Activated T-helper 1 cell treated with anti-CD3 and anti-CD28 coated beads, Interleukin-12 subunit alpha, Interleukin-12 subunit beta, Interleukin-2, Interleukin-4 antibody, amounts not matched to agents 30 ng/mL and 10 ng/mL and 1 ng/mL, durations not matched to agents 14 hours and 24 hours and 36 hours (primary cell): ENCODE results near the gene PHC2. TPM values are rescaled to one million over a fixed set of nuclear protein-coding genes. Genes with fewer than 3 reads are reported as not detected.

Experiments used
- DNase-seq: peaks from one replicate; pipeline ENCODE4 v3.0.0; 2021; ENCODE audit warnings: low spot score
- H3K27ac Mint-ChIP-seq: one replicate; pipeline ENCODE4 v1.8.0; 2021; ENCODE audit warnings: mild to moderate bottlenecking, mixed read lengths
- H3K27me3 Mint-ChIP-seq: one replicate; pipeline ENCODE4 v1.8.0; 2022; ENCODE audit warnings: mild to moderate bottlenecking, moderate library complexity, mixed read lengths; ENCODE audit not compliant: insufficient read depth
- H3K36me3 Mint-ChIP-seq: one replicate; pipeline ENCODE4 v1.8.0; 2021; ENCODE audit warnings: low read depth, mixed read lengths
- H3K4me1 Mint-ChIP-seq: one replicate; pipeline ENCODE4 v1.8.0; 2021; ENCODE audit warnings: low read depth, mixed read lengths
- H3K4me3 Mint-ChIP-seq: one replicate; pipeline ENCODE4 v1.8.0; 2021; ENCODE audit warnings: mild to moderate bottlenecking, moderate library complexity, mixed read lengths
- H3K9me3 Mint-ChIP-seq: one replicate; pipeline ENCODE4 v1.8.0; 2021; ENCODE audit warnings: mixed read lengths
- intact Hi-C: fragments of 100-400 bp; cut with micrococcal nuclease; formaldehyde crosslinking; loops from one replicate; pipeline ENCODE4 v1.15.1; 2024
- total RNA-seq: library from RNA; stranded (reverse); gene quantifications from 2 replicates; pipeline ENCODE4 v1.2.3, GENCODE V29; 2022

The PHC2 gene
- total RNA-seq, 1 donor from 2014 or later = 36.7 TPM

DNA sequence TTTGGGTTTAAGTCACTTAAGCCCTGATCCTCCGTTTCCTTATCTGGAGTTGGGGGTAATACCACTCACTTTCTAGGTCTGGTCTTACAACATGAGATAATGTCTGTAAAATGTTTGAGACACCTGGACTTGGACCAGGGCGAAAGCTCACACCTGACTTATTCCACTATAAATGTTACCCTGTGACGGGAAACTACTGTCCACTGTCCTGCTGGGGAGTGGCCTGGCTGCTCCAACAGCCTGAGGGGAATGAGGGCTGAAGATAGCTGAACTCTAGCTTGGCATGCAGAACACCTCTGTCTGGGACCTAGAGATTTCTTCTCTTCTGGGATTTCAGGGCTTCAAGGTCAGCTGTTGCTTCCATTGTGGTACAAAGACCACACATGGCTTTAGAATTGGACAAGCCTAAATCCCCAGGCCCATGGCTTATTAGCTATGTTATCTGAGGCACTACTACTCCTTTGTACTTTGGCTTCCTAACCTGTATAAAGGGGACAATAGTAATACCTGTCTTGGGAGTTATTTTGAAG, 100.5 kb downstream of the PHC2 start:
- Mint-ChIP-seq H3K4me3 (no peak overlapping the region), H3K27me3 (no peaks in the 10 kb centered on the region), H3K27ac (no peak overlapping the region), H3K9me3 (no peaks in the 10 kb centered on the region), H3K4me1 (peaks cover 7% of the 10 kb centered on the region), H3K36me3 (peaks cover 50% of the 10 kb centered on the region)
- no peak for DNase-seq
- intact Hi-C loops = no loop called here

DNA sequence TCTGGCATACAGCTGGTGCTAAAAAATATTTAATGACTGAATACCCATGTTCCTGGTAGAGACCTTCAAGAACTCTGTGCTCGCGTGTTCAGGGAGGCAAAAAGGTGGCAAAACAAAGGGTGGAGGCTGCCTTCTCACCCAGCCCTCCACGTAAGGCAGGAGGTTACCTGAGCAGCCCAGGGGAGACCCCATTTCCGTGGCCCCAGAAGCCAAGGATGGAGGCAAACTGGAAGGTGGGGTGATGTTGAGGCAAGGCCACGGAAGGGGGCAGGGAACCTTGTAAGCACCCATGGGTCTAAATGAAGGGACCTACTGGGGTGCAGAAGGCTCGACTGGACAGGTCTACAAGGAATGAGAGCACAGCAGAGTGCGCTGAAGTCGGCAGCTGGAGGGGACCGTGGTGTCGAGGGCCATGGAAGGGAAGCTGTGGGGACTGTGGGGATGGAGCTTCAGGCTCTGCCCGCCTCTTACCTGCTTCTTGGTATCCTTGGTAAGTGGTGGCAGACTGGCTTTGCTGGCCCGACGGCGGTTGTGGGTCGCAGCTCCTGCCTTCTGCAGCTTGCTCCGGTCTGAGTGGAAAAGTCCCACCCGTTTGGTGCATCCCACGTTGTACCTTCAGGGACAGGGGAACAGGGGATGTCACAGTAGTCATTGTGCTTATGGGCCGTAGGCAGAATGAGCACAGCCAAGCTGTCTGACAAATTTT, 101.1 kb downstream of the PHC2 start:
- intact Hi-C loops = no loop called here
- H3K27ac Mint-ChIP-seq = no peak overlapping the region
- H3K9me3 Mint-ChIP-seq = no peaks in the 10 kb centered on the region
- no peaks in the 10 kb centered on the region for H3K27me3 Mint-ChIP-seq
- H3K4me3 Mint-ChIP-seq = no peak overlapping the region
- DNase-seq = no peak
- H3K4me1 Mint-ChIP-seq = peaks cover under 1% of the 10 kb centered on the region
- H3K36me3 Mint-ChIP-seq = peaks cover 54% of the 10 kb centered on the region

DNA sequence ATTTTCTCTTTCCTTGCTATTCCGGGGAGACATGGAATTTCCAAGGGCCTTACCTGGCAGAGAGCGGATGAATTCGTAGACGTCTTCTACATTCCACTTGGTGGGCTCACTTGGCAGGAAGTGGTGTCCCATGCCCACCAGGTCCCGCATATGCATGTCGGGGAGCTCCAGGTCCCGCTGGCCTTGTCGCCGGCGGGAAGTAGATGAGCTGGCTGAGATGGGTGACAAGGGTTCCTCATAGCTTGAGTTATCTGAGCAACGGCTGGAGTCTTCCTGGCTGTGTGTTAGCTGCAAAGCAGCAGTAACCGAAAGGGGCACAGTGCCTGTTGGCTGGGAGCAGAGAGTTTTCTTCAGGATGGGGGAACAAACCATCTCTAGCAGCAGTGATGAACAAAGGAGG, 102.1 kb downstream of the PHC2 start:
- Mint-ChIP-seq H3K4me1 (no peaks in the 10 kb centered on the region), H3K36me3 (peaks cover 53% of the 10 kb centered on the region), H3K9me3 (no peaks in the 10 kb centered on the region), H3K27ac (no peak overlapping the region), H3K27me3 (no peaks in the 10 kb centered on the region), H3K4me3 (no peak overlapping the region)
- intact Hi-C loops = no loop called here
- DNase-seq = no peak

DNA sequence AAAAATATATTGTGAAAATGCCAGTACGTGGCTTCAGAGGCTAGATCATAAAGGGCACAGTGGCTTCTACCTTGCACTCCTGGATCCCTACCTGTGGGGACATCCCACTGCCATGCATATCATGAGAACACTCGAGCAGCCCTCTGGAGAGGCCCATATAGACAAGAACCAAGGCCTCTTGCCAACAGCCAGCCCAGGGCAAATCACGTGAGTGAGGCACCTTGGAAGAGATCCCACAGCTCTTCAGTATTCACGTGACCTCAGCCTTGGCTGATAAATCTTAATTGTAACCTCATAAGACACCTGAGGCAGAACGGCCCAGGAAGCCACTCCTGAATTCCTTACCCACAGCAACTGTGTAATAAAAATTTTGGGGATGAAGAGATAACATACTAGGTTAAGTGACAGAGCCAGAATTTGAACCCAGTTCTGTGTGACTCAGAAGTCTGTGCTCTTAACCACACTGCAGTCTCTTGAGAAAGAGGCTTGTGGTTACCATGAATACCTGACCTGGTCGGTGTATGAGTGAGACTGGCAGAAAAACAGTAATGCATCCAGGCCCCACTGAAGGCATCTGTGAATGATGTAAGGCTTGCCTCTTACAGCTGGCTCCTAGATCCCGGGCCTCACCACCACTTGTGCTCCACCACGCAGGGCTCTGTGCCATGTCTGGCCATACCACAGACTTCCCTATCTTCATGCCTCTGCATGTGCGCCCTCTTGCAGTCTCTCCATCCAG, 103.1 kb downstream of the PHC2 start:
- no peak overlapping the region for H3K27ac Mint-ChIP-seq
- H3K27me3 Mint-ChIP-seq = no peaks in the 10 kb centered on the region
- H3K4me3 Mint-ChIP-seq = no peak overlapping the region
- no peak for DNase-seq
- no peaks in the 10 kb centered on the region for H3K4me1 Mint-ChIP-seq
- intact Hi-C loops = no loop called here
- H3K9me3 Mint-ChIP-seq = no peaks in the 10 kb centered on the region
- peaks cover 49% of the 10 kb centered on the region for H3K36me3 Mint-ChIP-seq

DNA sequence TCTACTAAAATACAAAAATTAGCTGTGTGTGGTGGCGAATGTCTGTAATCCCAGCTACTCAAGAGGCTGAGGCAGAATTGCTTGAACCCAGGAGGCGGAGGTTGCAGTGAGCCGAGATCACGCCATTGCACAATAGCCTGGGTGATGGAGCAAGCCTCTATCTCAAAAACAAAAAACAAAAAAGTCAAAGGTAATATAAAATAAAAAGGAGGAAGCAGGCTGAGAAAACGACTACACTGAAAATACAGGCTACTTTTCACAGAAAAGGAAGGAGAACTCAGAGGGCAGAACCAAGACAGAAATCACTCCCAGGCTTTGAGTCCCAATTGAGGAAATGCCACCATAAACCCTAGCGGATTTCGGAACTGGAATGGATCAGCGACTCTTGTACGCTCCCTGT, 104.1 kb downstream of the PHC2 start:
- Mint-ChIP-seq H3K27me3 (no peaks in the 10 kb centered on the region), H3K9me3 (no peaks in the 10 kb centered on the region), H3K27ac (no peak overlapping the region), H3K36me3 (peaks cover 45% of the 10 kb centered on the region), H3K4me3 (no peak overlapping the region), H3K4me1 (no peaks in the 10 kb centered on the region)
- DNase-seq = no peak
- intact Hi-C loops = no loop called here

DNA sequence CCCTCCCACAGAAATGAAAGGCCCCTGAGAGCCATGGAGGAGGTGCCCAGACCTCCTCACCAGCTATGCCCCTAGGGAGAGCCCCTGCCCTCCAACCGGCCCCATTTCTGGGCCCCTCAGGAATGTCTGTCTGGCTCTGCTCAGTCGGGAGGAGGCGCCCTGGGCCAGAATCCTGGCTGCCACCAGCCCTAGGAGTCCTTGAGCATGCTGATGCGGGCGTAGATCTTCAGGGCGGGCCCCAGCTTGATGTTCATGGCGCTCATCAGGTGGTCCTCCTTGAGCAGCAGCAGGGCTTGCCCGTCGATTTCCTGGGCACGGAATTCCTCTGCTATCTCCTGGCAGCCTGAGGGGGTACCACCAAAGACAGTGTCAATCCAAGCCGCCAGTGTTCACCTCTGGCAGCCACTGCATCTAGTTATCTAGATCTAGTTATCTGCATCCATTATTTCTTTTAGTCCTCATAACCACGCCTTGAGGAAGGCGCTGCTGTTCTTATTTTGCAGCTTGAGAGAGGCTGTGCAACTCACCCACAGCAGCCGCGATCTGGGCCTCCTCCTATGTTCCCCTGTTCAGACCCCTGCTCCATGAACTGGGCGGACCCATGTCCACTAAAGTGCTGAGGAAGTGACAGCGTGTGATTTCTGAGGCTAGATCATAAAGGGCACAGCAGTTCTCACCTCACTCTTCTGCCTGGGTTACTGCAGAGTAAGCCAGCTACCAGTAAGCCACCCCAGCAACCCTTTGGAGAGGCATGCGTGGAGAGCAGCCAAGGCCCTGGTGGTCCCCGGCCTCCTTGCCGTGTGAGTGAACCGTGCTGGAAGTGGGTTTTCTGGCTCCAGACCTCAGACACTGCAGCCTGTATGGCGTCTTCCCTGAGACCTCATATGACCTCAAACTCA, 106.0 kb downstream of the PHC2 start:
- no peaks in the 10 kb centered on the region for H3K4me1 Mint-ChIP-seq
- H3K4me3 Mint-ChIP-seq = no peak overlapping the region
- intact Hi-C loops = no loop called here
- H3K27me3 Mint-ChIP-seq = no peaks in the 10 kb centered on the region
- no peak overlapping the region for H3K27ac Mint-ChIP-seq
- no peaks in the 10 kb centered on the region for H3K9me3 Mint-ChIP-seq
- H3K36me3 Mint-ChIP-seq = peaks cover 37% of the 10 kb centered on the region
- DNase-seq = no peak

DNA sequence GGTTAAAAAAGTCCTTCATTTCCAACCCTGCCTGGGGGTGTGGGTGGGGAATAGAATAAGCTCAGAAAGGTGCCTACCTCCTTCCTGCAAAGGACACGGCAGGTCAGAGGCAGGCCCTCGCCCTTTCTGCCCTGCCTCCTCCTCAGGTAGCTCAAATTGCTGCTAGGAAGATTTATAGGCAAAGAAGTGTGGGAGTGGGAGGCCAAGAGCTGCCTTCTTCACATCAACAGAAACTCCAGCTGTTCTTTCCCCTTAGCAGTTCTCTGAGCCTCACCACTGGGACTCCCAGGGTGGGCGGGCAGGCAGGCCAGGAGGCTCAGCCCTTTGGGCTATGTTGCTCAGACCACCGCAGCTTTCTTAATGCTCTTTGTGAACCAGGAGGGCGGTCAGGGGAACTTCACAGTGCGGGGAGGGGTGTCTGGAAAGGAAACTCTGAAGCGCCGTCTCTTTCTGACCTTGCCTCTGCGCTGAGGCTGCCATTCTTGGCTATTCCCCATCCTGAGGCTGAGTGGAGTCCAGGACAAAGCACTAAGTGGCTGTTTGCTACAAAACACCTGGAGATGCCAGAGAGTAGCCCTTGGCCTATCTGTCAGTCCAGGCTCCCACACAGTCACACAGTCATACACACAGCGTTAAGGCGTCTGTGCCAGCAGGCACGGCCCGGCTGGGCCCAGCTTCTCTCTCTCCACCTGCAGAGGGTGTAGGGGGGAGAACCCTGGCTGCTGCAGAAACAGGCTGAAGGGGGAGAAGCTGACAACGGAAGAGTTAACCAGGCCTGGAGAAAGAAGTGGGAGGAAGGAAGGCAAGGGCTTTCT, 107.0 kb downstream of the PHC2 start:
- Mint-ChIP-seq H3K27me3 (no peaks in the 10 kb centered on the region), H3K9me3 (no peaks in the 10 kb centered on the region), H3K4me3 (no peak overlapping the region), H3K36me3 (peaks cover 28% of the 10 kb centered on the region), H3K27ac (no peak overlapping the region), H3K4me1 (no peaks in the 10 kb centered on the region)
- intact Hi-C loops = no loop called here
- no peak for DNase-seq

DNA sequence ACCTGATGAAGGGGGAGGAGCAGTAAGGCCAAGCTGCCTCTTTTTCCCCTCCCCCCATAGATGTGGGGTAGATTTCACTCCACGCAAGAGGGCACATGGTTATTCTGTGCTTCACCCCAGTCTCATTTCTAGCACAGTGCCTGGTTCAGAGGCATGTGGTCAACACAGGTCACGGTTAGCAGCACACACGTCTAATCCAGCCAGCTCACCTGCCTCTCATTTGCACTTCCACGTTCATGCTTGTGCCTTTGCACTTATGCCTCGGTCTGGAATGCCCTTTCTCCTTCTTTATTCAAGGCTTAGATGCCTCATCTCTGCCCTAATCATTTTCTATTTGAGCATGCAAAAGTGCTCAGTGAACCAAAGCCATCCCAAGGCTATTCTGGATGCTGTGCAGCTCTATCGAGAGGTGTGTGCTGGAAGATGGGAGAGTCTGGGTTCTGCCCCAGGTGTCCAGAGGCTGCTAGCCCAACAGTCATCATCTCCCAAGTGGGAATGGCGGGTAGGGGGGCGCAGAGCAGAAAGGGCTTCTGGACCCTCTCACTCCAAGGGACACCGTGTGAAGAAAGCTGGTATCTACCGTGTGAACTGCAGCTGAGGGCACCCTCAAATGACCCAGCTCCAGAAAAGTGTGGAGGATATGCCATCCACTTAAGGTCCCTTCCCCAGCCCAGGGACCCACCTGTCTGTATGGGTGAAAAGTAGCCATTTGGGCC, 107.9 kb downstream of the PHC2 start:
- intact Hi-C loops = no loop called here
- H3K27me3 Mint-ChIP-seq = no peaks in the 10 kb centered on the region

DNA sequence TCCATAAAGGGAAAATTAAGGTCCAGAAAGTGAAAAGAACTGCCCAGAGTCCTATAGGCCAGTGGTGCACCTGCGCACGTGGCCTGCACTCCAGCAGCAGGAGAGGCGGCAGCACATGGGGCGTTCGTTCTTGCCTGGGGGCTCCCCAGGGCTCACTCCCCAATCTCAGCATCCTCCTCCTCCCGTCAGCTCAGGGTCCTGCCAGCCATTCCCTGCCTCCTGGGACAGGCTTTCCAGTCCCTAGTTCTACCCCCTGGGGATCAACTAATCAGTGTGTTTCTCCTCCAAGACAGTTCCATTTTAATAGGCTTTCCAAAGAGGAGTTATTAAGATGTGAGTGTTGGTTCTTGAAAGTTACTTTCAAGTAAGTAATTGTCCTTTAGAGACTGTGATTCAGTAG, 108.8 kb downstream of the PHC2 start:
- Mint-ChIP-seq H3K27me3 (no peaks in the 10 kb centered on the region), H3K27ac (no peak overlapping the region), H3K4me1 (no peaks in the 10 kb centered on the region), H3K36me3 (peaks cover 20% of the 10 kb centered on the region), H3K9me3 (no peaks in the 10 kb centered on the region), H3K4me3 (no peak overlapping the region)
- DNase-seq = no peak
- intact Hi-C loops = no loop called here

More for the DNA sequence above, 107.9 kb downstream of the PHC2 start:
- no peak for DNase-seq
- no peaks in the 10 kb centered on the region for H3K9me3 Mint-ChIP-seq
- H3K36me3 Mint-ChIP-seq = peaks cover 22% of the 10 kb centered on the region
- H3K4me3 Mint-ChIP-seq = no peak overlapping the region
- H3K4me1 Mint-ChIP-seq = no peaks in the 10 kb centered on the region
- H3K27ac Mint-ChIP-seq = no peak overlapping the region

DNA sequence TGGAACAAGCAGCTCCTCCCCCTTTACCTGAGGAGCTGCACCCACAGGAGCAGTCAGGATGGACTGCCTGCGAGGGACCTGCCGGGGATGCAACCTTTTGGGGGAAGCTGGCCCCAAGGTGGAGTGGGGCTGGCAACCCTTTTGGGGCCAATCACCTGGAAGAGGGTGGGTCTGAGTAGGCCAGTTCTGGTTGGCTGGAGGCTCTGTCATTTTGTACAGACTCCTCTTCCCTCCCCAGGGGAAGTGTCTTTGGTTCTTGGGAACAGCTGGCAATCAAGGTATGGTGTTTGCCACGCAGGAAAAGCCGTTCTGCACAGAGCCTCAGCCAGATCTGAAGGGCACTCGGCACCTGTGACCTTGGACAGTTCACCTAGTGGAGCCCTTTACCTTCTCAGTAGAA, 109.7 kb downstream of the PHC2 start:
- H3K36me3 Mint-ChIP-seq = peaks cover 14% of the 10 kb centered on the region
- no peak overlapping the region for H3K4me3 Mint-ChIP-seq
- no peak for DNase-seq
- H3K4me1 Mint-ChIP-seq = no peaks in the 10 kb centered on the region
- no peak overlapping the region for H3K27ac Mint-ChIP-seq
- intact Hi-C loops = no loop called here
- H3K9me3 Mint-ChIP-seq = no peaks in the 10 kb centered on the region
- no peaks in the 10 kb centered on the region for H3K27me3 Mint-ChIP-seq

DNA sequence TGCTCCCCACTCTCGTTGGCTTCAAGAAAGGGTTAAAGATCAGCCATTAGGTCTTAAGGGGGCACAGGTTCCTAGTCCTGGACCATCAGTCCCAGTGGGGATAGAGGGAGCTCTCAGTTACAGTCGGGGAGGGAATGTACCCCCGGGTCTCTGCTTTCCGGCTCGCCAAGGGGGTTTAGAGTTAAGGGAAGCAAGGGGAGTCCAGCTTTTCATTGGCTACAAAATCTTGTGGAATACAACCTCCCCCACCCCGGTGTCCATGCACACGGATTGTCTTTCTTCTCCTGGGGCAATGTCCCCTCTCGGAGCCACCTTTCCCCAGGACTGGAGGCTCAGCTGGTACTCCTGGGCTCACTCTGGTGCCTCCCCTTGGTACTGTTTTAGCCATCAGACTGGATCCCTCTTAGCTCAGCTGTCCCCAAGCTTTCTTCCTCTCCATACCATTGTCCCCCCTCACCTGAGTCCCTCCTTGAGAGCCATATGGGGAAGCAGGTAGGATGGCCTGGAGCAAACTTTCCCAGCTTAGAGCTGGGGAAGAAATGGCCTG, 110.2 kb downstream of the PHC2 start, which contains the start of gene A3GALT2:
Gene A3GALT2 (minus strand): TSS at position 480 of the 547 bp plus-strand sequence. CDS start 0 bp downstream, at position 480.
- H3K4me1 Mint-ChIP-seq = no peaks in the 10 kb centered on the region
- DNase-seq = no peak
- H3K27me3 Mint-ChIP-seq = peaks cover 3% of the 10 kb centered on the region
- H3K27ac Mint-ChIP-seq = no peak within 1 kb of the TSS
- H3K9me3 Mint-ChIP-seq = no peaks in the 10 kb centered on the region
- no peak within 1 kb of the TSS for H3K4me3 Mint-ChIP-seq
- peaks cover 10% of the 10 kb centered on the region for H3K36me3 Mint-ChIP-seq
- intact Hi-C loops = no loop called here
